Breast epithelium (tissue), 4 donors: Measurements from ENCODE around the gene PTPRO. TPM values are rescaled to one million over a fixed set of nuclear protein-coding genes. Genes with fewer than 3 reads are reported as not detected.

Source experiments
- DNase-seq, 2 donors: peaks; one replicate each; pipeline ENCODE4 v3.0.0-alpha.2; 2019; ENCODE audit warnings: low spot score in 2 of 2
- H3K27ac ChIP-seq, 2 donors: fragments of 200-600 bp; sonication (generic) in 1 of 2; one replicate each; pipeline ENCODE4 v1.5.1; 2016 to 2019; ENCODE audit warnings: mild to moderate bottlenecking in 1 of 2
- H3K27me3 ChIP-seq, 2 donors: fragments of 200-600 bp; sonication (generic) in 1 of 2; one replicate each; pipeline versions ENCODE4 v1.5.1 to v1.6.0; 2017 to 2019; ENCODE audit warnings: control low read depth in 1 of 2, mild to moderate bottlenecking in 1 of 2
- H3K36me3 ChIP-seq: fragments of 200-600 bp; one replicate; pipeline ENCODE4 v1.5.1; 2019
- H3K4me1 ChIP-seq, 2 donors: fragments of 200-600 bp; sonication (generic); one replicate each; pipeline ENCODE4 v1.5.1; 2016 to 2019; ENCODE audit warnings: control low read depth in 1 of 2
- H3K4me3 ChIP-seq, 3 donors: fragments of 200-600 bp; sonication (generic); 1 replicate in 2 of 3; 2 replicates in 1 of 3; pipeline ENCODE4 v1.5.1; 2016 to 2019; ENCODE audit warnings: mild to moderate bottlenecking in 3 of 3, moderate library complexity in 2 of 3
- H3K9me3 ChIP-seq, 2 donors: fragments of 200-600 bp; sonication (generic) in 1 of 2; one replicate each; pipeline ENCODE4 v1.5.1; 2016 to 2019; ENCODE audit warnings: control low read depth in 1 of 2
- POLR2A ChIP-seq: fragments of 450-650 bp; IDR thresholded peaks from one replicate; pipeline ENCODE4 v1.6.1; 2016; ENCODE audit warnings: antibody characterized with exemption, mild to moderate bottlenecking, moderate library complexity
- POLR2AphosphoS5 ChIP-seq, 3 donors: sonication (generic); formaldehyde crosslinking; IDR thresholded peaks; one replicate each; pipeline ENCODE4 v1.6.1; 2017; ENCODE audit warnings: antibody characterized with exemption in 3 of 3
- intact Hi-C: fragments of 100-400 bp; cut with DNase I; formaldehyde crosslinking; loops from one replicate; pipeline ENCODE4 v1.15.1; 2023; ENCODE audit warnings: low total_unique reads
- total RNA-seq, 3 donors: library from RNA; depleted of rRNA; stranded (reverse); fragments of >200 nt; gene quantifications; one replicate each; pipeline ENCODE4 v1.1.0, GENCODE V29; 2016
- TF ChIP-seq, protein P1 (sequence below), 3 donors: fragments of 450-650 bp; IDR thresholded peaks; one replicate each; pipeline ENCODE4 v1.5.1; 2016 to 2017; ENCODE audit warnings: antibody characterized with exemption in 3 of 3, mild to moderate bottlenecking in 3 of 3, moderate library complexity in 3 of 3

Gene PTPRO
- total RNA-seq, 3 donors from 2014 or later, result 1.3 to 5.3 (median 2.5) TPM

DNA sequence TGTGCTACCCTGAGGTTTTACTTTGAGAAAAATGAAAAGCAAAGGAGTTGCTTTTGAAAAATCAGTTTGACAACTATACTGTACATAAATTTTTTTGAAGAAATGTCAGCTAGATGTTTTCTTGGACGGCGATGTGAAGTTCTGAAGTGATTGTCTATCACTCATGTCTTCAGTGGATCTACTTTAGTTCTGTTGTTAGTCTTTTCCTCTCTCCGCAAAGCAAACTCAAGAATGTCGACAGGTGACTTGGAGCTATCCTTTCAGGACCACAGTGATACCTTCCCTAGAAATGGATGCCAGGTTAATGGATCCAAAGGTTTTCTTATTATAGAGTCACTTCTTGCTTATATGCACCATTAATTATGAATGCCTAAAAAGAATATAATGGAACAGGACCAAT, 1.2 kb downstream of the PTPRO start:
- no peak overlapping the region for H3K4me3 ChIP-seq
- intact Hi-C loops, result no loop called here

DNA sequence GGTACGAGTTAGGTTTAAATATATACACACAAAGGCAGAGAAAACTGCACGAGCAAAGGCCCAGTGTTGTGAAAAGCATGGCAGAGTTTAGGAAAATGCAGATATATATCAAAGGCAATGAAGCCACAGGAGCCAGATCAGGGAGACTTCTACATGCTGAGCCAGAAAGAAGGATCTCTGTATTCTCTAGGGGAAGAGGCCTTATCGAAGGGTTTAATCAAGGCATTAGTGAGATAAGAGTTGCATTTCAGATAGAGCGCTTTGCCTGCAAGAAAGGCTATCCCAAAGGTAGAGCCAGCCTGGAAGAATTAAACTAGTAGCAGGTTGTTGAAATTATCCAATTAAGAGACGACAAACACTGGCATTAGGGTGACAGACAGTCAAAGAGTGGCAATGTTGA, 7.6 kb downstream of the PTPRO start:
- DNase-seq, result no peak
- no peaks in the 10 kb centered on the region for H3K36me3 ChIP-seq
- TF ChIP-seq, protein P1, sequence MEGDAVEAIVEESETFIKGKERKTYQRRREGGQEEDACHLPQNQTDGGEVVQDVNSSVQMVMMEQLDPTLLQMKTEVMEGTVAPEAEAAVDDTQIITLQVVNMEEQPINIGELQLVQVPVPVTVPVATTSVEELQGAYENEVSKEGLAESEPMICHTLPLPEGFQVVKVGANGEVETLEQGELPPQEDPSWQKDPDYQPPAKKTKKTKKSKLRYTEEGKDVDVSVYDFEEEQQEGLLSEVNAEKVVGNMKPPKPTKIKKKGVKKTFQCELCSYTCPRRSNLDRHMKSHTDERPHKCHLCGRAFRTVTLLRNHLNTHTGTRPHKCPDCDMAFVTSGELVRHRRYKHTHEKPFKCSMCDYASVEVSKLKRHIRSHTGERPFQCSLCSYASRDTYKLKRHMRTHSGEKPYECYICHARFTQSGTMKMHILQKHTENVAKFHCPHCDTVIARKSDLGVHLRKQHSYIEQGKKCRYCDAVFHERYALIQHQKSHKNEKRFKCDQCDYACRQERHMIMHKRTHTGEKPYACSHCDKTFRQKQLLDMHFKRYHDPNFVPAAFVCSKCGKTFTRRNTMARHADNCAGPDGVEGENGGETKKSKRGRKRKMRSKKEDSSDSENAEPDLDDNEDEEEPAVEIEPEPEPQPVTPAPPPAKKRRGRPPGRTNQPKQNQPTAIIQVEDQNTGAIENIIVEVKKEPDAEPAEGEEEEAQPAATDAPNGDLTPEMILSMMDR (IDR thresholded peaks at IDR 0.05), result no peak
- TF ChIP-seq POLR2A (no peak), POLR2AphosphoS5 (IDR thresholded peaks at IDR 0.05) (no peak)
- H3K9me3 ChIP-seq, result no peaks in the 10 kb centered on the region
- H3K4me1 ChIP-seq, result no peaks in the 10 kb centered on the region
- H3K27ac ChIP-seq, result no peak overlapping the region
- intact Hi-C loops, result no loop called here
- H3K4me3 ChIP-seq, result no peak overlapping the region
- peaks cover 0 to 11% of the 10 kb centered on the region in 2 donors for H3K27me3 ChIP-seq

More for the DNA sequence above, 1.2 kb downstream of the PTPRO start:
- Histone ChIP-seq H3K4me1 (no peaks in the 10 kb centered on the region), H3K9me3 (no peaks in the 10 kb centered on the region), H3K27me3 (peaks cover 6 to 44% of the 10 kb centered on the region in 2 donors), H3K36me3 (no peaks in the 10 kb centered on the region), H3K27ac (no peak overlapping the region)
- DNase-seq, result no peak
- TF ChIP-seq POLR2AphosphoS5 (IDR thresholded peaks at IDR 0.05), result no peak
- no peak for TF ChIP-seq POLR2A
- TF ChIP-seq, protein P1 (IDR thresholded peaks at IDR 0.05), result no peak

DNA sequence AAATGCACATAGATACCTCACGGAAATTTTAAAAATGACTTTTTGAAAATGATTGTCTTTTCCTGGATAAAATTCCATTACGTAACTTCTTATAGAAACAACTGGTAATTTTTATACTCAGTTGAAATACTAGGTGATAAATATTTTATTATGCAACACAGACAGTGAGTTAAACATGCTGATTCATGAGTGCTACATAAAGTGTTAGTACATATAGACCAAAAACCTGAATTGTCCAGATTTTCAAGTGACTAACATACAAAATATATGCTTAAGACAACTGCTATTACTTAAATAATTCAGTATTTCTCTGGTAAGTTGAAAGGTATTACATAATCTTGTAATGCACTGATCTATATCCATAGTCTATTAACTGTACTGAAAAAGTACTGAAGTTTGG, 11.9 kb downstream of the PTPRO start:
- Histone ChIP-seq H3K4me3 (no peak overlapping the region), H3K27ac (no peak overlapping the region), H3K27me3 (no peaks in the 10 kb centered on the region), H3K4me1 (no peaks in the 10 kb centered on the region), H3K9me3 (no peaks in the 10 kb centered on the region), H3K36me3 (no peaks in the 10 kb centered on the region)
- intact Hi-C loops, result no loop called here
- no peak for DNase-seq
- no peak for TF ChIP-seq POLR2A
- TF ChIP-seq, protein P1 (IDR thresholded peaks at IDR 0.05), result no peak
- no peak for TF ChIP-seq POLR2AphosphoS5 (IDR thresholded peaks at IDR 0.05)

DNA sequence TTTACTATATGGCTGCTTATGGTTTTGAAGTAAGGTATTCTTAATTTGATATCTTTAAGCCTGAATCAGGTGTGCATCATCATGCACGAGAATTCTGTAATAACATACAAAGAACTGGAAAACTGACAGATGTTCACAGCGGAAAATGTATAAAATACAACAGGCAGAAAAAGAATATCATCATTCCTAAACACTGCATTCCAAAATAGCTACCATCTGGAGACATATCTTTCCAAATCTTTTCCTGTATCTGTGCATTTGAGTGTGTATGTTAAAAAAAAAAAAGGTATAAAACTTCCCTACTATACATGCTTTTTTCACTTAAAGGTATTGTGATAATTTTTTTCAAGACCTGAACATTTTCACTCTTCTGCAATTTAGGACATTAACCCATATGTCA, 13.7 kb downstream of the PTPRO start:
- Histone ChIP-seq H3K9me3 (no peaks in the 10 kb centered on the region), H3K36me3 (no peaks in the 10 kb centered on the region), H3K4me1 (no peaks in the 10 kb centered on the region), H3K27ac (no peak overlapping the region), H3K4me3 (no peak overlapping the region), H3K27me3 (no peaks in the 10 kb centered on the region)
- TF ChIP-seq POLR2A (no peak), POLR2AphosphoS5 (IDR thresholded peaks at IDR 0.05) (no peak)
- TF ChIP-seq, protein P1 (IDR thresholded peaks at IDR 0.05), result no peak
- DNase-seq, result no peak
- intact Hi-C loops, result no loop called here

DNA sequence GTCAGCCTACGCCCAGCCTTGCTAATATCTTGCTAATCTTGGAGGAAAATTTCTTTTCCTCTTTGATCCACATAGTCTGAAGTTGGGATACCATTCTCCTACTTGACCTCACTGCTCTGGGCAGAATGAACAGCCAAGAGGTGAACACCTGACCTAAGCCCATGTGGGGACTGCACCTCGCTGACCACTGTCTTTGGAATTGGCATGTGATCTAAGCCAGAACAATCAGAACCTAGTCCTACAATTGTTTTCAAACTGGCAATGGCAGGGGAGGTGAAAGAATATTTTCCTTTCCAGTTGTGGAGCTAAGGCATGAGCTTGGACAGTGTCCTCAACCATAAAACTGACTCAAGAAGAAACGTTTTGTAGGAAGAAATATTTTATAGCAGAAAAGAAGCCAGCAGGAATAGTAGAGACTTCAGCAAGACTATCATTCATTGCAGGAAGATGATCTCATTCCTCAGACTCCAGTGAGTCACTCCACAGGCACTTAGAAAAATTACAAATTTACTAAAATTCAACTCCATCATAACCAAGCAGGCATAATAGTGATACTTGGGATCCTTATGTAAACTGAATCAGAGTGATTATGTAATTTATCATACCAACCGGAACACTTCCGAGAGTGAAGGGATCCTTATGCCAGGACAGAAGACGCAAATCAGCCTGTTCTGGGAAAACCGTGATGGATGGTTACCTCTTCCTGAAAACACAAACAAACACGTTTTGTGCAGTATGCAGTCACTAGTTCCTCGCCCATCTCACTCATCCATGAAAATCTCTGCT, 14.7 kb downstream of the PTPRO start:
- H3K27me3 ChIP-seq, result no peaks in the 10 kb centered on the region
- H3K36me3 ChIP-seq, result no peaks in the 10 kb centered on the region
- intact Hi-C loops, result no loop called here
- no peak for DNase-seq
- H3K4me3 ChIP-seq, result no peak overlapping the region
- TF ChIP-seq, protein P1 (IDR thresholded peaks at IDR 0.05), result no peak
- TF ChIP-seq POLR2AphosphoS5 (IDR thresholded peaks at IDR 0.05), result no peak
- TF ChIP-seq POLR2A, result no peak
- no peaks in the 10 kb centered on the region for H3K4me1 ChIP-seq
- no peak overlapping the region for H3K27ac ChIP-seq
- no peaks in the 10 kb centered on the region for H3K9me3 ChIP-seq
